SK-N-SH (cell line): ENCODE data around the gene METTL23. TPM values are rescaled to one million over a fixed set of nuclear protein-coding genes. Genes with fewer than 3 reads are reported as not detected.

Experiments
- CTCF ChIA-PET: fragments of 300-600, 350-600 bp; formaldehyde crosslinking; extraction: SDS; loops from one replicate; lab custom pipeline; 2021; lab: Yijun Ruan, JAX
- POLR2A ChIA-PET: fragments of 350-600 bp; sonication (Branson Sonifier 250); formaldehyde crosslinking; extraction: SDS; loops from one replicate; lab custom pipeline; 2020; ENCODE audit warnings: antibody characterized with exemption, inconsistent platforms; lab: Yijun Ruan, JAX
- DNase-seq: peaks from one replicate; pipeline ENCODE4 v3.0.0; 2012
- H2AFZ ChIP-seq: fragments of 200-600 bp; sonication (generic); 2 replicates; pipeline ENCODE4 v1.8.1; 2016; ENCODE audit warnings: antibody characterized with exemption, mild to moderate bottlenecking, low read depth
- H3F3A ChIP-seq: fragments of 200-600 bp; sonication (generic); replicated peaks from 2 replicates; pipeline ENCODE3; 2016; ENCODE audit warnings: antibody characterized with exemption, mild to moderate bottlenecking; ENCODE audit not compliant: insufficient read depth
- H3K27ac ChIP-seq, 2 experiments: fragments of 200-500 bp in 1 of 2; fragments of 200-600 bp in 1 of 2; sonication (Bioruptor generic) in 1 of 2; sonication (generic), shearing (Covaris generic) in 1 of 2; 2 replicates each; pipeline versions ENCODE4 v1.5.1 to v1.6.1; 2014 to 2016; ENCODE audit warnings: low read depth in 2 of 2, inconsistent platforms in 1 of 2, low read length in 1 of 2, mild to moderate bottlenecking in 1 of 2, mixed read lengths in 1 of 2
- H3K27me3 ChIP-seq: fragments of 200-600 bp; sonication (generic), shearing (Covaris generic); 2 replicates; pipeline ENCODE4 v1.6.1; 2016; ENCODE audit warnings: mixed run types; ENCODE audit not compliant: insufficient read depth
- H3K36me3 ChIP-seq, 2 experiments: fragments of 200-500 bp in 1 of 2; fragments of 200-600 bp in 1 of 2; sonication (Bioruptor generic) in 1 of 2; sonication (generic) in 1 of 2; replicated peaks in 1 of 2; 2 replicates each; pipeline versions ENCODE3 to v1.5.1; 2014 to 2016; ENCODE audit warnings: low read length in 1 of 2, mild to moderate bottlenecking in 1 of 2; ENCODE audit not compliant: insufficient read depth in 2 of 2, control insufficient read depth in 1 of 2
- H3K4me1 ChIP-seq, 2 experiments: fragments of 200-500 bp in 1 of 2; fragments of 200-600 bp in 1 of 2; sonication (Bioruptor generic) in 1 of 2; sonication (generic), shearing (Covaris generic) in 1 of 2; 2 replicates each; pipeline versions ENCODE4 v1.5.1 to v1.6.1; 2014 to 2016; ENCODE audit warnings: low read depth in 1 of 2, low read length in 1 of 2, mixed run types in 1 of 2; ENCODE audit not compliant: insufficient read depth in 2 of 2, control insufficient read depth in 1 of 2
- H3K4me2 ChIP-seq: fragments of 200-600 bp; sonication (generic), shearing (Covaris generic); 2 replicates; pipeline ENCODE4 v1.6.1; 2017; ENCODE audit warnings: mixed run types
- H3K4me3 ChIP-seq, 2 experiments: fragments of 200-500 bp in 1 of 2; fragments of 200-600 bp in 1 of 2; sonication (Bioruptor generic) in 1 of 2; sonication (generic), shearing (Covaris generic) in 1 of 2; 2 replicates each; pipeline versions ENCODE4 v1.5.1 to v1.8.1; 2014 to 2016; ENCODE audit warnings: low read depth in 2 of 2, inconsistent platforms in 1 of 2, low read length in 1 of 2, mild to moderate bottlenecking in 1 of 2, mixed read lengths in 1 of 2, moderate library complexity in 1 of 2
- H3K79me2 ChIP-seq: fragments of 200-600 bp; sonication (generic); 2 replicates; pipeline ENCODE4 v1.8.1; 2017; ENCODE audit warnings: mild to moderate bottlenecking; ENCODE audit not compliant: insufficient read depth
- H3K9ac ChIP-seq: fragments of 200-600 bp; sonication (generic); 2 replicates; pipeline ENCODE4 v1.6.1; 2017; ENCODE audit warnings: mixed run types
- H3K9me2 ChIP-seq: fragments of 200-600 bp; sonication (generic); 2 replicates; pipeline ENCODE4 v1.6.1; 2017; ENCODE audit warnings: mixed run types
- H3K9me3 ChIP-seq: fragments of 200-600 bp; sonication (generic); 2 replicates; pipeline ENCODE4 v1.6.1; 2017; ENCODE audit warnings: mixed run types, mild to moderate bottlenecking, moderate library complexity
- H4K20me1 ChIP-seq: fragments of 200-600 bp; sonication (generic); 2 replicates; pipeline ENCODE4 v1.6.1; 2017; ENCODE audit warnings: mild to moderate bottlenecking, mixed run types; ENCODE audit not compliant: insufficient read depth
- CTCF ChIP-seq: fragments of 200-600 bp; sonication (generic); IDR thresholded peaks from 2 replicates; pipeline ENCODE4 v1.6.1; 2017; ENCODE audit warnings: antibody characterized with exemption, mild to moderate bottlenecking, moderate library complexity
- EP300 ChIP-seq, 2 experiments: IDR thresholded peaks; 2 replicates each; pipeline versions ENCODE4 v1.4.0 to v1.6.1; 2012; ENCODE audit warnings: borderline replicate concordance in 1 of 2, low read depth in 1 of 2, low read length in 1 of 2
- FOSL2 ChIP-seq: IDR thresholded peaks from 2 replicates; pipeline ENCODE4 v1.4.0; 2012; ENCODE audit warnings: low read depth, mild to moderate bottlenecking, moderate library complexity, borderline replicate concordance
- FOXJ3 ChIP-seq: sonication (generic); formaldehyde crosslinking; IDR thresholded peaks from 2 replicates; pipeline ENCODE4 v1.5.1; 2020; ENCODE audit warnings: mild to moderate bottlenecking, missing genetic modification reagents
- GABPA ChIP-seq: IDR thresholded peaks from 2 replicates; pipeline ENCODE4 v1.4.0; 2012; ENCODE audit warnings: low read depth, mild to moderate bottlenecking
- GATA2 ChIP-seq: sonication (generic); formaldehyde crosslinking; IDR thresholded peaks from 2 replicates; pipeline ENCODE4 v1.5.0; 2020; ENCODE audit warnings: mild to moderate bottlenecking, missing genetic modification reagents
- MAX ChIP-seq: IDR thresholded peaks from 2 replicates; pipeline ENCODE4 v1.4.0; 2012; ENCODE audit warnings: low read depth
- NFIC ChIP-seq: IDR thresholded peaks from 2 replicates; pipeline ENCODE4 v1.4.0; 2012; ENCODE audit warnings: borderline replicate concordance
- NRF1 ChIP-seq: IDR thresholded peaks from 2 replicates; pipeline ENCODE4 v1.6.1; 2012; ENCODE audit warnings: low read depth, mild to moderate bottlenecking, low read length
- PBX3 ChIP-seq: IDR thresholded peaks from 2 replicates; pipeline ENCODE4; 2012
- POLR2AphosphoS5 ChIP-seq: IDR thresholded peaks from 2 replicates; pipeline ENCODE4 v1.6.1; 2012; ENCODE audit warnings: low read depth, low read length
- RAD21 ChIP-seq: IDR thresholded peaks from 2 replicates; pipeline ENCODE4 v1.6.1; 2012; ENCODE audit warnings: mild to moderate bottlenecking, low read length
- RCOR1 ChIP-seq: fragments of 150-350 bp; IDR thresholded peaks from 2 replicates; pipeline ENCODE4 v1.6.1; 2017; ENCODE audit warnings: antibody characterized with exemption, low read length
- RXRA ChIP-seq: IDR thresholded peaks from 2 replicates; pipeline ENCODE4 v1.4.0; 2012; ENCODE audit warnings: low read depth, mild to moderate bottlenecking, borderline replicate concordance
- SIN3A ChIP-seq: IDR thresholded peaks from 2 replicates; pipeline ENCODE4 v1.6.1; 2012; ENCODE audit warnings: low read depth, mild to moderate bottlenecking, low read length, moderate library complexity, borderline replicate concordance
- USF1 ChIP-seq: IDR thresholded peaks from 2 replicates; pipeline ENCODE4 v1.4.0; 2012; ENCODE audit warnings: low read depth, borderline replicate concordance
- ZBTB33 ChIP-seq: IDR thresholded peaks from 2 replicates; pipeline ENCODE4 v1.4.0; 2012; ENCODE audit warnings: low read depth, borderline replicate concordance
- WGBS: methylation state at CpG from one replicate; pipeline ENCODE4 v1.1.6; 2017; ENCODE audit warnings: low lambda C conversion rate; 5-methylcytosine and 5-hydroxymethylcytosine counted together
- polyA plus RNA-seq, 3 experiments: library from polyadenylated mRNA; depleted of rRNA; stranded (reverse); fragments of >200 nt; gene quantifications; 2 replicates each; pipeline ENCODE4 v1.2.3, GENCODE V29; 2012

The METTL23 gene
- polyA plus RNA-seq, 1 of the 3 experiments (the other 2 are of a cell fraction): 75.9 TPM

- H2AFZ ChIP-seq: no peak overlapping the region
- TF ChIP-seq EP300 (IDR thresholded peaks at IDR 0.05; ENCODE audit: borderline replicate concordance in 1 of 2, low read depth in 1 of 2, low read length in 1 of 2) (no peak), RAD21 (no peak), CTCF (no peak), GATA2 (CRISPR knock-in tag) (no peak), SIN3A (no peak), ZBTB33 (no peak), PBX3 (no peak), FOXJ3 (CRISPR knock-in tag) (no peak), NFIC (no peak), POLR2AphosphoS5 (no peak), GABPA (no peak), RXRA (no peak), MAX (no peak), FOSL2 (no peak), USF1 (no peak), NRF1 (no peak), RCOR1 (no peak)
- POLR2A ChIA-PET: interaction anchor here (1.5 kb wide), 1 partner anchor 13 kb away, joined by 3 read pairs; the partner anchor contains the start of gene MXRA7
- CTCF ChIA-PET: interaction anchor here (0.8 to 5.9 kb wide), 6 partner anchors 8 to 333 kb away, joined by 3 to 75 read pairs (median 9); no protein-coding TSS in a partner anchor
- H3K79me2 ChIP-seq: peaks cover 82% of the 10 kb centered on the region
- no peak overlapping the region for H3K27ac ChIP-seq
- peaks cover 43 to 60% of the 10 kb centered on the region in 2 experiments for H3K36me3 ChIP-seq
- H3K27me3 ChIP-seq: no peaks in the 10 kb centered on the region
- H3K9me2 ChIP-seq: no peaks in the 10 kb centered on the region
- no peak overlapping the region for H3K9ac ChIP-seq
- peaks cover 18% of the 10 kb centered on the region; the same call in 1 of the 2 replicates for H4K20me1 ChIP-seq
- peak overlapping the region; percentile 80; the same call in 1 of the 2 replicates for H3K4me2 ChIP-seq
- 96% methylated on average over 9 of the region's 9 CpGs for WGBS
- H3K4me1 ChIP-seq: peaks cover 13 to 14% of the 10 kb centered on the region in 2 experiments; a peak in 3 of 4 replicates
- DNase-seq: no peak
- no peak overlapping the region for H3K4me3 ChIP-seq
- peaks cover 18% of the 10 kb centered on the region for H3F3A ChIP-seq
- no peaks in the 10 kb centered on the region for H3K9me3 ChIP-seq
Measured at GRCh38 chr17:76723812-76724211, 2.8 kb upstream of the METTL23 start.
